SK-N-SH (cell line): ENCODE results near the gene VCP. TPM values are rescaled to one million over a fixed set of nuclear protein-coding genes. Genes with fewer than 3 reads are reported as not detected.

Source experiments
- CTCF ChIA-PET: fragments of 300-600, 350-600 bp; formaldehyde crosslinking; extraction: SDS; loops from one replicate; lab custom pipeline; 2021; lab: Yijun Ruan, JAX
- POLR2A ChIA-PET: fragments of 350-600 bp; sonication (Branson Sonifier 250); formaldehyde crosslinking; extraction: SDS; loops from one replicate; lab custom pipeline; 2020; ENCODE audit warnings: antibody characterized with exemption, inconsistent platforms; lab: Yijun Ruan, JAX
- DNase-seq: peaks from one replicate; pipeline ENCODE4 v3.0.0; 2012
- H2AFZ ChIP-seq: fragments of 200-600 bp; sonication (generic); 2 replicates; pipeline ENCODE4 v1.8.1; 2016; ENCODE audit warnings: antibody characterized with exemption, mild to moderate bottlenecking, low read depth
- H3F3A ChIP-seq: fragments of 200-600 bp; sonication (generic); replicated peaks from 2 replicates; pipeline ENCODE3; 2016; ENCODE audit warnings: antibody characterized with exemption, mild to moderate bottlenecking; ENCODE audit not compliant: insufficient read depth
- H3K27ac ChIP-seq, 2 experiments: fragments of 200-500 bp in 1 of 2; fragments of 200-600 bp in 1 of 2; sonication (Bioruptor generic) in 1 of 2; sonication (generic), shearing (Covaris generic) in 1 of 2; 2 replicates each; pipeline versions ENCODE4 v1.5.1 to v1.6.1; 2014 to 2016; ENCODE audit warnings: low read depth in 2 of 2, inconsistent platforms in 1 of 2, low read length in 1 of 2, mild to moderate bottlenecking in 1 of 2, mixed read lengths in 1 of 2
- H3K27me3 ChIP-seq: fragments of 200-600 bp; sonication (generic), shearing (Covaris generic); 2 replicates; pipeline ENCODE4 v1.6.1; 2016; ENCODE audit warnings: mixed run types; ENCODE audit not compliant: insufficient read depth
- H3K36me3 ChIP-seq, 2 experiments: fragments of 200-500 bp in 1 of 2; fragments of 200-600 bp in 1 of 2; sonication (Bioruptor generic) in 1 of 2; sonication (generic) in 1 of 2; replicated peaks in 1 of 2; 2 replicates each; pipeline versions ENCODE3 to v1.5.1; 2014 to 2016; ENCODE audit warnings: low read length in 1 of 2, mild to moderate bottlenecking in 1 of 2; ENCODE audit not compliant: insufficient read depth in 2 of 2, control insufficient read depth in 1 of 2
- H3K4me1 ChIP-seq, 2 experiments: fragments of 200-500 bp in 1 of 2; fragments of 200-600 bp in 1 of 2; sonication (Bioruptor generic) in 1 of 2; sonication (generic), shearing (Covaris generic) in 1 of 2; 2 replicates each; pipeline versions ENCODE4 v1.5.1 to v1.6.1; 2014 to 2016; ENCODE audit warnings: low read depth in 1 of 2, low read length in 1 of 2, mixed run types in 1 of 2; ENCODE audit not compliant: insufficient read depth in 2 of 2, control insufficient read depth in 1 of 2
- H3K4me2 ChIP-seq: fragments of 200-600 bp; sonication (generic), shearing (Covaris generic); 2 replicates; pipeline ENCODE4 v1.6.1; 2017; ENCODE audit warnings: mixed run types
- H3K4me3 ChIP-seq, 2 experiments: fragments of 200-500 bp in 1 of 2; fragments of 200-600 bp in 1 of 2; sonication (Bioruptor generic) in 1 of 2; sonication (generic), shearing (Covaris generic) in 1 of 2; 2 replicates each; pipeline versions ENCODE4 v1.5.1 to v1.8.1; 2014 to 2016; ENCODE audit warnings: low read depth in 2 of 2, inconsistent platforms in 1 of 2, low read length in 1 of 2, mild to moderate bottlenecking in 1 of 2, mixed read lengths in 1 of 2, moderate library complexity in 1 of 2
- H3K79me2 ChIP-seq: fragments of 200-600 bp; sonication (generic); 2 replicates; pipeline ENCODE4 v1.8.1; 2017; ENCODE audit warnings: mild to moderate bottlenecking; ENCODE audit not compliant: insufficient read depth
- H3K9ac ChIP-seq: fragments of 200-600 bp; sonication (generic); 2 replicates; pipeline ENCODE4 v1.6.1; 2017; ENCODE audit warnings: mixed run types
- H3K9me2 ChIP-seq: fragments of 200-600 bp; sonication (generic); 2 replicates; pipeline ENCODE4 v1.6.1; 2017; ENCODE audit warnings: mixed run types
- H3K9me3 ChIP-seq: fragments of 200-600 bp; sonication (generic); 2 replicates; pipeline ENCODE4 v1.6.1; 2017; ENCODE audit warnings: mixed run types, mild to moderate bottlenecking, moderate library complexity
- H4K20me1 ChIP-seq: fragments of 200-600 bp; sonication (generic); 2 replicates; pipeline ENCODE4 v1.6.1; 2017; ENCODE audit warnings: mild to moderate bottlenecking, mixed run types; ENCODE audit not compliant: insufficient read depth
- EP300 ChIP-seq, 2 experiments: IDR thresholded peaks; 2 replicates each; pipeline versions ENCODE4 v1.4.0 to v1.6.1; 2012; ENCODE audit warnings: borderline replicate concordance in 1 of 2, low read depth in 1 of 2, low read length in 1 of 2
- FOSL2 ChIP-seq: IDR thresholded peaks from 2 replicates; pipeline ENCODE4 v1.4.0; 2012; ENCODE audit warnings: low read depth, mild to moderate bottlenecking, moderate library complexity, borderline replicate concordance
- FOXJ3 ChIP-seq: sonication (generic); formaldehyde crosslinking; IDR thresholded peaks from 2 replicates; pipeline ENCODE4 v1.5.1; 2020; ENCODE audit warnings: mild to moderate bottlenecking, missing genetic modification reagents
- FOXM1 ChIP-seq: IDR thresholded peaks from 2 replicates; pipeline ENCODE4 v1.4.0; 2012; ENCODE audit warnings: low read depth, mild to moderate bottlenecking
- JUND ChIP-seq: IDR thresholded peaks from 2 replicates; pipeline ENCODE4 v1.4.0; 2012
- MEF2A ChIP-seq: IDR thresholded peaks from 2 replicates; pipeline ENCODE4 v1.4.0; 2012; ENCODE audit warnings: low read depth, borderline replicate concordance
- NFIC ChIP-seq: IDR thresholded peaks from 2 replicates; pipeline ENCODE4 v1.4.0; 2012; ENCODE audit warnings: borderline replicate concordance
- RAD21 ChIP-seq: IDR thresholded peaks from 2 replicates; pipeline ENCODE4 v1.6.1; 2012; ENCODE audit warnings: mild to moderate bottlenecking, low read length
- RFX5 ChIP-seq: IDR thresholded peaks from 2 replicates; pipeline ENCODE4 v1.6.1; 2012; ENCODE audit warnings: mild to moderate bottlenecking, improper control_type of control experiment, low read length
- TAF1 ChIP-seq: IDR thresholded peaks from 2 replicates; pipeline ENCODE4 v1.6.1; 2012; ENCODE audit warnings: low read depth, mild to moderate bottlenecking, low read length, moderate library complexity, borderline replicate concordance
- TCF12 ChIP-seq: IDR thresholded peaks from 2 replicates; pipeline ENCODE4 v1.4.0; 2012
- WGBS: methylation state at CpG from one replicate; pipeline ENCODE4 v1.1.6; 2017; ENCODE audit warnings: low lambda C conversion rate; 5-methylcytosine and 5-hydroxymethylcytosine counted together
- polyA plus RNA-seq, 3 experiments: library from polyadenylated mRNA; depleted of rRNA; stranded (reverse); fragments of >200 nt; gene quantifications; 2 replicates each; pipeline ENCODE4 v1.2.3, GENCODE V29; 2012
- TF ChIP-seq, protein P1 (sequence below): IDR thresholded peaks from 2 replicates; pipeline ENCODE4 v1.4.0; 2012; ENCODE audit warnings: low read depth, borderline replicate concordance
- TF ChIP-seq, protein P2 (sequence below): IDR thresholded peaks from 2 replicates; pipeline ENCODE4; 2012
- TF ChIP-seq, protein P3 (sequence below): fragments of 150-350 bp; IDR thresholded peaks from 2 replicates; pipeline ENCODE4 v1.6.1; 2016; ENCODE audit warnings: mild to moderate bottlenecking, low read depth, low read length
- TF ChIP-seq, protein P4 (sequence below): IDR thresholded peaks from 2 replicates; pipeline ENCODE4 v1.4.0; 2012; ENCODE audit warnings: low read depth

VCP gene
- polyA plus RNA-seq, 1 of the 3 experiments (the other 2 are of a cell fraction): 238 TPM

DNA sequence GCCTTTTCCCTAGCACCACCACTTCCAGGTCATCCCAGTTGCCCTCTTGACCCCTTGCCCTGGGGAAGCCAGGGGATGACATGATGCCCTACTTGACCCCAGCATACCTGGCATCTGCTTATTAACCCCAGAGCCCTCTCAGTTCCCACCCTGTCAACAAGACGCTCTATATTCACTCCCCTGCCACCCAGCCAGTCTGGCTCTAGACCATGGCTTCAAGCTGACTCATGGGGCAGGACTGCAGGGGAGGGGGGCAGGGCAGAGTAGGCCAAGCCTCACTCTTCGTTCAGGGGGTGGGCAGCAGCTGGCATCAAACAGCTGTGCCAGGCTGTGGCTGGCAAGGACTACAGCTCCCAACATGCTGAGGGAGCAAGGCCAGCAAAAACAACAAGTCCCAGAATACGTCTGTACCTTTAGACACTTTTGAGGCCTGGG lies 37.9 kb upstream of the VCP start:
- no peak for DNase-seq
- Histone ChIP-seq H3K4me3 (peak overlapping the region; percentile 92 to 95), H3K79me2 (peaks cover 65% of the 10 kb centered on the region), H3K9me2 (no peaks in the 10 kb centered on the region), H3K4me2 (peak overlapping the region; percentile 99), H3K36me3 (peaks cover 25 to 36% of the 10 kb centered on the region in 2 experiments), H2AFZ (no peak overlapping the region), H3K27ac (peak overlapping the region in 1 of 2 experiments; percentile 87; a peak in 2 of 4 replicates), H3K4me1 (peaks cover 35 to 42% of the 10 kb centered on the region in 2 experiments), H3K9ac (peak overlapping the region; percentile 90), H3K27me3 (no peaks in the 10 kb centered on the region), H3F3A (peaks cover 38% of the 10 kb centered on the region), H4K20me1 (peaks cover 19% of the 10 kb centered on the region; the same call in 1 of the 2 replicates), H3K9me3 (no peaks in the 10 kb centered on the region)
- POLR2A ChIA-PET: interaction anchor here (1.5 to 1.6 kb wide), 2 partner anchors 38 to 51 kb away, joined by 3 to 14 read pairs; partner anchors contain the start of genes UNC13B and VCP
- no peak for TF ChIP-seq MEF2A
- TF ChIP-seq, protein P1, sequence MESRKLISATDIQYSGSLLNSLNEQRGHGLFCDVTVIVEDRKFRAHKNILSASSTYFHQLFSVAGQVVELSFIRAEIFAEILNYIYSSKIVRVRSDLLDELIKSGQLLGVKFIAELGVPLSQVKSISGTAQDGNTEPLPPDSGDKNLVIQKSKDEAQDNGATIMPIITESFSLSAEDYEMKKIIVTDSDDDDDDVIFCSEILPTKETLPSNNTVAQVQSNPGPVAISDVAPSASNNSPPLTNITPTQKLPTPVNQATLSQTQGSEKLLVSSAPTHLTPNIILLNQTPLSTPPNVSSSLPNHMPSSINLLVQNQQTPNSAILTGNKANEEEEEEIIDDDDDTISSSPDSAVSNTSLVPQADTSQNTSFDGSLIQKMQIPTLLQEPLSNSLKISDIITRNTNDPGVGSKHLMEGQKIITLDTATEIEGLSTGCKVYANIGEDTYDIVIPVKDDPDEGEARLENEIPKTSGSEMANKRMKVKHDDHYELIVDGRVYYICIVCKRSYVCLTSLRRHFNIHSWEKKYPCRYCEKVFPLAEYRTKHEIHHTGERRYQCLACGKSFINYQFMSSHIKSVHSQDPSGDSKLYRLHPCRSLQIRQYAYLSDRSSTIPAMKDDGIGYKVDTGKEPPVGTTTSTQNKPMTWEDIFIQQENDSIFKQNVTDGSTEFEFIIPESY: no peak
- TF ChIP-seq TCF12: peak; percentile 61
- no peak for TF ChIP-seq EP300 (IDR thresholded peaks at IDR 0.05; ENCODE audit: borderline replicate concordance in 1 of 2, low read depth in 1 of 2, low read length in 1 of 2)
- no peak for TF ChIP-seq RAD21
- TF ChIP-seq, protein P2, sequence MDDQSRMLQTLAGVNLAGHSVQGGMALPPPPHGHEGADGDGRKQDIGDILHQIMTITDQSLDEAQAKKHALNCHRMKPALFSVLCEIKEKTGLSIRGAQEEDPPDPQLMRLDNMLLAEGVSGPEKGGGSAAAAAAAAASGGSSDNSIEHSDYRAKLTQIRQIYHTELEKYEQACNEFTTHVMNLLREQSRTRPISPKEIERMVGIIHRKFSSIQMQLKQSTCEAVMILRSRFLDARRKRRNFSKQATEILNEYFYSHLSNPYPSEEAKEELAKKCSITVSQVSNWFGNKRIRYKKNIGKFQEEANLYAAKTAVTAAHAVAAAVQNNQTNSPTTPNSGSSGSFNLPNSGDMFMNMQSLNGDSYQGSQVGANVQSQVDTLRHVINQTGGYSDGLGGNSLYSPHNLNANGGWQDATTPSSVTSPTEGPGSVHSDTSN: peak; percentile 50
- TF ChIP-seq TAF1: no peak
- no peak for TF ChIP-seq RFX5
- no peak for TF ChIP-seq NFIC
- TF ChIP-seq, protein P3, sequence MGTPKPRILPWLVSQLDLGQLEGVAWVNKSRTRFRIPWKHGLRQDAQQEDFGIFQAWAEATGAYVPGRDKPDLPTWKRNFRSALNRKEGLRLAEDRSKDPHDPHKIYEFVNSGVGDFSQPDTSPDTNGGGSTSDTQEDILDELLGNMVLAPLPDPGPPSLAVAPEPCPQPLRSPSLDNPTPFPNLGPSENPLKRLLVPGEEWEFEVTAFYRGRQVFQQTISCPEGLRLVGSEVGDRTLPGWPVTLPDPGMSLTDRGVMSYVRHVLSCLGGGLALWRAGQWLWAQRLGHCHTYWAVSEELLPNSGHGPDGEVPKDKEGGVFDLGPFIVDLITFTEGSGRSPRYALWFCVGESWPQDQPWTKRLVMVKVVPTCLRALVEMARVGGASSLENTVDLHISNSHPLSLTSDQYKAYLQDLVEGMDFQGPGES: no peak
- TF ChIP-seq FOXM1: no peak
- peak; percentile 72; the same call in 1 of the 2 replicates for TF ChIP-seq JUND
- TF ChIP-seq FOXJ3 (CRISPR knock-in tag): no peak
- TF ChIP-seq, protein P4, sequence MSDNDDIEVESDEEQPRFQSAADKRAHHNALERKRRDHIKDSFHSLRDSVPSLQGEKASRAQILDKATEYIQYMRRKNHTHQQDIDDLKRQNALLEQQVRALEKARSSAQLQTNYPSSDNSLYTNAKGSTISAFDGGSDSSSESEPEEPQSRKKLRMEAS: 0 out of 2 replicates have a peak, but pooled peaks have one; percentile 42
- peak; percentile 72 for TF ChIP-seq FOSL2
- CTCF ChIA-PET: interaction anchor here (0.9 to 3.2 kb wide), 6 partner anchors 14 to 366 kb away, joined by 3 to 15 read pairs (median 4); partner anchors contain the start of gene PIGO
- WGBS: 35% methylated on average over 2 of the region's 3 CpGs
